Spleen (tissue), 11 donors: ENCODE measurements around the gene MAP2K3. TPM values are rescaled to one million over a fixed set of nuclear protein-coding genes. Genes with fewer than 3 reads are reported as not detected.

Experiments used
- DNase-seq: peaks from one replicate; pipeline ENCODE4 v3.0.0-alpha.2; 2020
- H3K27ac ChIP-seq, 8 donors: fragments of 200-600 bp; sonication (generic) in 7 of 8; 1 replicate in 4 of 8; 2 replicates in 4 of 8; pipeline versions ENCODE4 v1.5.0 to v1.8.0; 2016 to 2021; ENCODE audit warnings: inconsistent platforms in 4 of 8, mild to moderate bottlenecking in 4 of 8, moderate library complexity in 1 of 8
- H3K27me3 ChIP-seq, 7 donors: fragments of 200-600 bp; sonication (generic) in 6 of 7; replicated peaks in 1 of 7; 1 replicate in 4 of 7; 2 replicates in 3 of 7; pipeline versions ENCODE4 v1.5.0 to v1.8.0; 2016 to 2021; ENCODE audit warnings: inconsistent platforms in 3 of 7, mild to moderate bottlenecking in 1 of 7
- H3K36me3 ChIP-seq, 6 donors: fragments of 200-600 bp; sonication (generic) in 5 of 6; 1 replicate in 4 of 6; 2 replicates in 2 of 6; pipeline versions ENCODE4 v1.5.0 to v1.8.0; 2016 to 2021; ENCODE audit warnings: inconsistent platforms in 2 of 6
- H3K4me1 ChIP-seq, 6 donors: fragments of 200-600 bp; sonication (generic) in 5 of 6; 1 replicate in 3 of 6; 2 replicates in 3 of 6; pipeline versions ENCODE4 v1.5.0 to v1.8.0; 2016 to 2021; ENCODE audit warnings: inconsistent platforms in 3 of 6
- H3K4me3 ChIP-seq, 8 donors: fragments of 200-600 bp; sonication (generic) in 7 of 8; 1 replicate in 4 of 8; 2 replicates in 4 of 8; pipeline versions ENCODE4 v1.5.0 to v1.8.0; 2016 to 2021; ENCODE audit warnings: inconsistent platforms in 4 of 8, mild to moderate bottlenecking in 4 of 8, moderate library complexity in 2 of 8
- H3K9me3 ChIP-seq, 8 donors: fragments of 200-600 bp; sonication (generic) in 7 of 8; 1 replicate in 4 of 8; 2 replicates in 4 of 8; pipeline versions ENCODE4 v1.5.0 to v1.8.0; 2016 to 2021; ENCODE audit warnings: inconsistent platforms in 4 of 8
- POLR2A ChIP-seq, 3 donors: fragments of 450-650 bp; IDR thresholded peaks; one replicate each; pipeline ENCODE4 v1.5.1; 2017; ENCODE audit warnings: antibody characterized with exemption in 3 of 3, mild to moderate bottlenecking in 1 of 3
- POLR2AphosphoS5 ChIP-seq, 3 donors: sonication (generic); formaldehyde crosslinking; IDR thresholded peaks; one replicate each; pipeline ENCODE4 v1.5.1; 2017; ENCODE audit warnings: antibody characterized with exemption in 3 of 3
- WGBS, 5 donors: extraction: QIAGEN DNeasy Blood & Tissue Kit in 3 of 5; methylation state at CpG; one replicate each; pipeline versions ENCODE4 v1.1.5 to v1.1.7; 2013 to 2018; 5-methylcytosine and 5-hydroxymethylcytosine counted together
- intact Hi-C: fragments of 100-400 bp; cut with DNase I; formaldehyde crosslinking; loops from one replicate; pipeline ENCODE4 v1.15.0; 2023; ENCODE audit warnings: low total_unique reads
- polyA plus RNA-seq, 3 donors: library from polyadenylated mRNA; stranded (reverse); fragments of 200-250 nt; gene quantifications; one replicate each; pipeline ENCODE4 v1.2.1, GENCODE V29; 2013
- total RNA-seq, 7 donors: library from RNA; depleted of rRNA in 3 of 7; stranded (reverse); fragments of >200 nt in 3 of 7; fragmentation: NEBNext Ultra II Directional in 4 of 7; extraction: Animal tissue kit (Norgen Biotek cat#: 25700) in 4 of 7; gene quantifications; one replicate each; pipeline versions ENCODE4 v1.1.0 to v1.2.1, GENCODE V29; 2016 to 2021
- TF ChIP-seq, protein P1 (sequence below), 11 experiments: fragments of 200-600 bp in 7 of 11; fragments of 450-650 bp in 4 of 11; sonication (generic) in 4 of 11; IDR thresholded peaks in 8 of 11; conservative IDR thresholded peaks in 3 of 11; 1 replicate in 7 of 11; 2 replicates in 4 of 11; pipeline versions ENCODE4 v1.4.0 to v1.8.0; 2016 to 2021; ENCODE audit warnings: antibody characterized with exemption in 11 of 11, inconsistent platforms in 4 of 11, mild to moderate bottlenecking in 1 of 11
- donor health status: healthy with polysubstance abuse.
- donor health status: DM: no; HTN: no; CAD: no; lungs with moderate emphysema.
- donor health status: DM: no; HTN: no; CAD: no.
- donor health status: Bipolar disorder and iron deficiency.
- donor health status: healthy.
- donor health status: DM: no; HTN: no; CAD: no.
- donor health status: DM: yes; HTN: yes; CAD: no.

MAP2K3 gene
- total and polyA plus RNA-seq, 10 donors = 31.7 to 121 (median 62.5) TPM

DNA sequence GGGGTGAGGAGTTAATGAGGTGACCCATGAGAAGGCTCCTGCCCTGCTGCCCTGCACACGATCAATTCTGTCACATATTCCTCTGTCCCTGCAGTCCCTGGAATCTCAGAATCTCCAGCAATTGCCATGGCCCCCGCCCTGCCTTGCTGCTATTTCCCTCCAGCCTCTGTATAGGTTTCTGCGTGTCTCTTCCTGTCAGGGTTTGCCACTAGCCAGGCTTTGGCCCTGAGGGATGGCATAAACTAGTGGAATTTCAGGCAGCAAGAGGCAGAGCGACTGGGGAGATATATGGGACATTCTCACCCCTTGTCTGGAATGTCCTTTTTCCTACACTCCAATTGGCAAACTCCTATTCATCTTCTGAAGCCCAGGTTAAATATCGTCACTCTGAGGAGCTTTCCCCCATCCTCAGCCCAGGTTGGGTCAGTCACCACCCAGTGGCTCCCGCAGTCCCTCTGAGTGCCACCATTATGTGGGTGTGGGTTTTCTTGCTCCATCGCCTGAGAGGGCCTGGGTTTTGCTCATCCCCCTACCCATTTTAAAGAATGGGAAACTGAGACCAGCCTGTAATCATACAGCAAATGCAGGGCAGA, 15.8 kb upstream of the MAP2K3 start:
- Histone ChIP-seq H3K27me3 (no peaks in the 10 kb centered on the region), H3K9me3 (no peaks in the 10 kb centered on the region), H3K27ac (peak overlapping the region in 6 of 8 donors; percentile 3 to 84 (median 60)), H3K4me3 (peak overlapping the region in 1 of 8 donors; percentile 15), H3K4me1 (peaks cover 0 to 22% (median 17%) of the 10 kb centered on the region in 6 donors), H3K36me3 (no peaks in the 10 kb centered on the region)
- TF ChIP-seq POLR2A (IDR thresholded peaks at IDR 0.05) = no peak
- no peak for TF ChIP-seq POLR2AphosphoS5 (IDR thresholded peaks at IDR 0.05)
- 72 to 95% (median 74%) methylated on average over 6 to 7 of the region's 7 CpGs for WGBS, 5 donors
- intact Hi-C loops = no loop called here
- no peak for DNase-seq

DNA sequence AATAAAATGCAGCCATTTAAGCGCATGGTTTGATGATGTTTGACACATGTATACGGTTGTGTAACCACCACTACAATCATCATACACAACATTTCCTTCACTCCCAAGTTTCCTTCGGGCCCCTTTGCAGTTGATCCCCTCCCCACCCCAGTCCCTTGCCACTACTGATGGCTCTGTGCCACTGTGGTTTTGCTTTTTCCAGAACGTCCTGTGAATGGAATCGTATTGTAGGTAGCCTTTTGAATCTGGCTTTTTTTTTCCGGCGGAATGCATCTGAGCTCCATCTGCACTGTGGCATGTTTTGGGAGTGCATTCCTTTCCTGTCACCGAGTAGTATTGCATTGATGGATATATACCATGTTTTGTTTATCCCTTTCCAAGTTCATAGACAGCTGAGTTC, 15.1 kb upstream of the MAP2K3 start:
- no peak for DNase-seq
- no peaks in the 10 kb centered on the region for H3K9me3 ChIP-seq

DNA sequence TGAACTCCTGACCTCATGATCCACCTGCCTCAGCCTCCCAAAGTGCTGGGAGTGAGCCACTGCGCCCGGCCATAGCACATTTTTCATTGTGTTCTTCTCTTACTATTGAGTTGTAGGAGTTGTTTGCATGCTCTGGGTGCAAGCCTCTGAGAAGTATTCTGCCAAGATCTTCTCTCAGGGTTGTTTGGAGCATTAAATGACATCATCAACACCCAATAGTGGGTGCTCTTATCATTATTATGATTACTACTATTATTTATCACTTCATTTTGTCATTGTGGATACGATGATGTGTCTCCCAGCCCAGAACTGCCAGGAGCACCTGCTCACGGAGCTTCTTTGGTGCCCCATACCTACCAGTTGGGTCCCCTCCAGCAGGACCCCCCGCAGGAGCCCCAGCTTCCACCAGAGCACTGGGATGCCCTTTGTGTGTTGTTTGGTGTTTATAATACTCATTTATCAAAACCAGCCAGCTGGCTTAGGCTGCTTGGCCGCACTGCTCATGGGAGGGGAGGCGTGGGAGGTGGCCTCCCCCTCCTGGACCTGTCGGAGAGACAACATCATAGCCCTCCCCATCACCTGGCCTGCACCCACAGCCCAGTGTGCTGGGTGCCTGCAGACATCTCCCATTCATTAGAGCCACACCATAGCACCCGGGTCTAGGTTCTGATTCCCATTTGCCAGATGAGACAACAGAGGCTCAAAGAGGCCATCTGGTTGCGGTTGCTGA, 12.9 kb upstream of the MAP2K3 start:
- H3K9me3 ChIP-seq = no peaks in the 10 kb centered on the region
- H3K4me3 ChIP-seq = no peak overlapping the region
- no peaks in the 10 kb centered on the region for H3K36me3 ChIP-seq
- 90 to 95% (median 91%) methylated on average over 10 of the region's 10 CpGs for WGBS, 5 donors
- no peaks in the 10 kb centered on the region for H3K27me3 ChIP-seq
- peaks cover 7 to 42% (median 34%) of the 10 kb centered on the region in 6 donors for H3K4me1 ChIP-seq
- DNase-seq = no peak
- no peak overlapping the region for H3K27ac ChIP-seq
- TF ChIP-seq POLR2AphosphoS5 (IDR thresholded peaks at IDR 0.05) = no peak
- TF ChIP-seq POLR2A (IDR thresholded peaks at IDR 0.05) = no peak
- intact Hi-C loops = no loop called here

More for the DNA sequence above, 15.1 kb upstream of the MAP2K3 start:
- H3K27me3 ChIP-seq = no peaks in the 10 kb centered on the region
- H3K4me1 ChIP-seq = peaks cover 0 to 22% (median 17%) of the 10 kb centered on the region in 6 donors
- TF ChIP-seq POLR2AphosphoS5 (IDR thresholded peaks at IDR 0.05) (no peak), POLR2A (IDR thresholded peaks at IDR 0.05) (no peak)
- TF ChIP-seq, protein P1, sequence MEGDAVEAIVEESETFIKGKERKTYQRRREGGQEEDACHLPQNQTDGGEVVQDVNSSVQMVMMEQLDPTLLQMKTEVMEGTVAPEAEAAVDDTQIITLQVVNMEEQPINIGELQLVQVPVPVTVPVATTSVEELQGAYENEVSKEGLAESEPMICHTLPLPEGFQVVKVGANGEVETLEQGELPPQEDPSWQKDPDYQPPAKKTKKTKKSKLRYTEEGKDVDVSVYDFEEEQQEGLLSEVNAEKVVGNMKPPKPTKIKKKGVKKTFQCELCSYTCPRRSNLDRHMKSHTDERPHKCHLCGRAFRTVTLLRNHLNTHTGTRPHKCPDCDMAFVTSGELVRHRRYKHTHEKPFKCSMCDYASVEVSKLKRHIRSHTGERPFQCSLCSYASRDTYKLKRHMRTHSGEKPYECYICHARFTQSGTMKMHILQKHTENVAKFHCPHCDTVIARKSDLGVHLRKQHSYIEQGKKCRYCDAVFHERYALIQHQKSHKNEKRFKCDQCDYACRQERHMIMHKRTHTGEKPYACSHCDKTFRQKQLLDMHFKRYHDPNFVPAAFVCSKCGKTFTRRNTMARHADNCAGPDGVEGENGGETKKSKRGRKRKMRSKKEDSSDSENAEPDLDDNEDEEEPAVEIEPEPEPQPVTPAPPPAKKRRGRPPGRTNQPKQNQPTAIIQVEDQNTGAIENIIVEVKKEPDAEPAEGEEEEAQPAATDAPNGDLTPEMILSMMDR (IDR thresholded peaks at IDR 0.05 in 8 of 11, conservative IDR thresholded peaks at IDR 0.05 in 3 of 11) = no peak
- WGBS, 5 donors = 50 to 58% (median 55%) methylated on average over 8 of the region's 8 CpGs
- intact Hi-C loops = no loop called here
- no peak overlapping the region for H3K4me3 ChIP-seq
- no peaks in the 10 kb centered on the region for H3K36me3 ChIP-seq
- no peak overlapping the region for H3K27ac ChIP-seq

DNA sequence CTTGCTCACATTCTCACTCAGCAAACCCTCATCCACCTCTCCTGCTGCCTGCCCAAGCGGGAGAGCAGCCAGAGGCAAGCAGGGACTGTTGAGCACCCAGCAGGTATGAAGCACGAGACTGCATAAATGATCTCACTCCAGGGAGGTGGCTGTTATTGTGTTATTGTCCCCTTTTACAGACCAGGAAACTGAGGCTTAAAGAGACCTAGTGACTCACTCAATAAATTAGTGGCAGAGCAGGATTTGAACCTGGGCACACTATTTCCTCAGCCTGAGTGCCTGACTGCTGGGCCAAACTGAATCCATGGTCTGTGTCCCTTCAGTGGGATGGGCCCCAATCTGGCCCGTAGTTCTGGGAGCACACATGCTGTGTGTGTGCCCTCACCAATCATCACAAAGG, 12.3 kb upstream of the MAP2K3 start:
- H3K27me3 ChIP-seq = no peaks in the 10 kb centered on the region
- H3K4me1 ChIP-seq = peaks cover 7 to 46% (median 37%) of the 10 kb centered on the region in 6 donors
- no peaks in the 10 kb centered on the region for H3K36me3 ChIP-seq
- H3K27ac ChIP-seq = no peak overlapping the region
- WGBS, 5 donors = 89 to 94% (median 90%) methylated on average over 3 of the region's 3 CpGs
- TF ChIP-seq POLR2A (IDR thresholded peaks at IDR 0.05) (no peak), POLR2AphosphoS5 (IDR thresholded peaks at IDR 0.05) (no peak)
- TF ChIP-seq, protein P1 (IDR thresholded peaks at IDR 0.05 in 8 of 11, conservative IDR thresholded peaks at IDR 0.05 in 3 of 11) = no peak
- H3K4me3 ChIP-seq = no peak overlapping the region
- DNase-seq = no peak
- intact Hi-C loops = no loop called here
- no peaks in the 10 kb centered on the region for H3K9me3 ChIP-seq
